Activated CD4-positive, alpha-beta T cell treated with anti-CD3 and anti-CD28 coated beads for 36 hours (primary cell): ENCODE data around the gene BORCS5. TPM values are rescaled to one million over a fixed set of nuclear protein-coding genes. Genes with fewer than 3 reads are reported as not detected.

Source experiments
- ATAC-seq: fragments of 200-7000 bp; cut with Tn5 transposase; one replicate; pipeline ENCODE4 v1.10.0; 2021; ENCODE audit warnings: mild to moderate bottlenecking, moderate library complexity
- CTCF ChIA-PET: fragments of 350-600 bp; sonication (Branson Sonifier 250); formaldehyde crosslinking; loops from one replicate; lab custom pipeline; 2021; ENCODE audit warnings: antibody characterized with exemption; lab: Charles Lee
- POLR2A ChIA-PET: fragments of 350-600 bp; sonication (Branson Sonifier 250); formaldehyde crosslinking; loops from one replicate; lab custom pipeline; 2021; ENCODE audit warnings: antibody characterized with exemption, inconsistent platforms; lab: Charles Lee
- DNase-seq: peaks from one replicate; pipeline ENCODE4 v3.0.0-alpha.2; 2020
- H3K27ac Mint-ChIP-seq: one replicate; pipeline ENCODE4 v1.8.0; 2021; ENCODE audit warnings: mixed read lengths
- H3K27me3 Mint-ChIP-seq: one replicate; pipeline ENCODE4 v1.8.0; 2021; ENCODE audit warnings: mixed read lengths
- H3K36me3 Mint-ChIP-seq: one replicate; pipeline ENCODE4 v1.8.0; 2021; ENCODE audit warnings: low read depth, mixed read lengths
- H3K4me1 Mint-ChIP-seq: one replicate; pipeline ENCODE4 v1.8.0; 2021; ENCODE audit warnings: mixed read lengths
- H3K4me3 Mint-ChIP-seq: one replicate; pipeline ENCODE4 v1.8.0; 2021; ENCODE audit warnings: mild to moderate bottlenecking, moderate library complexity, mixed read lengths
- H3K9me3 Mint-ChIP-seq: one replicate; pipeline ENCODE4 v1.8.0; 2021; ENCODE audit warnings: low read depth, mixed read lengths
- intact Hi-C, 2 experiments: fragments of 100-400 bp; cut with DNase I in 1 of 2; cut with micrococcal nuclease in 1 of 2; formaldehyde crosslinking; loops; one replicate each; pipeline versions ENCODE4 v1.14.2 to v1.15.1; 2022 to 2024; cut with DNase I, micrococcal nuclease
- total RNA-seq, 2 experiments: library from RNA; stranded (reverse); gene quantifications; one replicate each; pipeline ENCODE4 v1.2.3, GENCODE V29; 2021

Gene BORCS5
- total RNA-seq, 2 experiments from 2014 or later = 41.8 to 45.0 TPM

DNA sequence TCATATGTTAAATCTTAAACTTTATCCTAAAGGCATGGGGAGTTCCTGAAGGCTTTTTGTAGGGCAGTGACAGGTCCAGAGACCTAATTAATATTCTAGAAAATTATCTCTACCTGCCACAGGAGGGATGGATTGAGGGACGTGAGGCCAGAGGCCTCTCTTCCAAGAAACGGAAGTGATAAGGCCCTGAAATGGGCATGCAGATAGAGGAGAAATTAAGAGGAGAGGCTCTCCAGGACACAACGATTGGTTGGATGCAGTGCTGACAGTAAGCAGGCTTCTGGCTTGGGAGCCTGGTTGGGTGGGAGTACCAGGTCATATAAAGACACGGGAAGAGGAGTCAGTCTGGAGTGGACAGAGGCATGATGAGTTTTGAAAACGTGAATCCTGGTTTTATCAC, 3.1 kb upstream of the BORCS5 start:
- Mint-ChIP-seq H3K36me3 (no peaks in the 10 kb centered on the region), H3K27me3 (no peaks in the 10 kb centered on the region), H3K27ac (no peak overlapping the region), H3K4me1 (peaks cover 37% of the 10 kb centered on the region), H3K9me3 (no peaks in the 10 kb centered on the region), H3K4me3 (no peak overlapping the region)
- ATAC-seq (no peak), DNase-seq (no peak)
- intact Hi-C loops = loop anchor here in 1 of 2 experiments (10.0 kb wide), 1 partner anchor 841 kb away; the partner anchor contains the start of gene EMP1
- POLR2A ChIA-PET = no interaction called here
- CTCF ChIA-PET = interaction anchor here (0.5 to 0.9 kb wide), 4 partner anchors 15 to 808 kb away, joined by 3 read pairs; no protein-coding TSS in a partner anchor

GRCh38 chr12:12356467-12356895, 397 bp upstream of the BORCS5 start:
- H3K9me3 Mint-ChIP-seq = no peaks in the 10 kb centered on the region
- intact Hi-C loops = loop anchor here (1.0 to 10.0 kb wide), 9 partner anchors 206 to 838 kb away; partner anchors contain the start of genes CREBL2 (in 2 of the 2), CDKN1B (in 1 of the 2), DDX47 (in 1 of the 2) and DUSP16 (in 1 of the 2)
- ChIA-PET CTCF (interaction anchor here (0.7 to 4.0 kb wide), 13 partner anchors 18 to 481 kb away, joined by 3 to 39 read pairs (median 4); partner anchors contain the start of gene CDKN1B), POLR2A (interaction anchor here (0.6 to 2.6 kb wide), 11 partner anchors 10 to 707 kb away, joined by 3 to 19 read pairs (median 4); partner anchors contain the start of genes CDKN1B, CREBL2 and ETV6)
- peaks cover 33% of the 10 kb centered on the region for H3K4me1 Mint-ChIP-seq
- no peak for DNase-seq
- peak; percentile 9 for ATAC-seq
- peak overlapping the region; percentile 99 for H3K27ac Mint-ChIP-seq
- H3K36me3 Mint-ChIP-seq = peaks cover 3% of the 10 kb centered on the region
- H3K4me3 Mint-ChIP-seq = peak overlapping the region; percentile 98
- no peaks in the 10 kb centered on the region for H3K27me3 Mint-ChIP-seq

GRCh38 chr12:12357719-12358461, 1.0 kb downstream of the BORCS5 start:
- Mint-ChIP-seq H3K4me1 (peaks cover 39% of the 10 kb centered on the region), H3K4me3 (peak overlapping the region; percentile 98), H3K27me3 (no peaks in the 10 kb centered on the region), H3K27ac (peak overlapping the region; percentile 99), H3K36me3 (peaks cover 7% of the 10 kb centered on the region), H3K9me3 (no peaks in the 10 kb centered on the region)
- ChIA-PET POLR2A (interaction anchor here (0.6 to 2.6 kb wide), 18 partner anchors 9 to 709 kb away, joined by 3 to 19 read pairs (median 4); partner anchors contain the start of genes CDKN1B and ETV6), CTCF (interaction anchor here (0.6 to 4.0 kb wide), 21 partner anchors 8 to 429 kb away, joined by 3 to 39 read pairs (median 3); partner anchors contain the start of genes DUSP16 and MANSC1)
- intact Hi-C loops = loop anchor here (1.0 to 10.0 kb wide), 14 partner anchors 204 to 837 kb away; partner anchors contain the start of genes CDKN1B (in 2 of the 2), CREBL2 (in 2 of the 2), DUSP16 (in 2 of the 2) and GPR19 (in 2 of the 2)
- ATAC-seq (no peak), DNase-seq (no peak)

DNA sequence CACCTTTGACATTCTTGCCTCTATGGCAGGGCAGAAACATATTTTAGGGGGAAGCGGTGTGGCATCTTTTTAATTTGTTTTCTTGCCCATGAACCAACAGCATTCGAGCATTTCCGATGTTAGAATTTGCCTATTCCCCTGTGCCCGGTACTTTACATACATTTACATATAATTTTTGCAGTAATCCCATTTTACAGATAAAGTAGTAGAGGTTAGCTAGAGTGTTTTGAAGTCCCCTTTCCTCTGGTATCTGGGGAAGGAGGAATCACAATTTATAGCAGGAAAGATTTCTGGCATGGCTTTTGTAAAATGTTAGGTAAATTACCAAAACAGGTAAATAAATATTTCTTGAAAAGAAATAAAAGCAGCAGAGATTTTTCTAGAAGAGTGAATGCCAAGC, 1.6 kb downstream of the BORCS5 start:
- intact Hi-C loops = loop anchor here (5.0 to 10.0 kb wide), 5 partner anchors 254 to 836 kb away; partner anchors contain the start of genes CREBL2 (in 1 of the 2), DDX47 (in 1 of the 2), EMP1 (in 1 of the 2) and GPR19 (in 1 of the 2)
- Mint-ChIP-seq H3K27me3 (no peaks in the 10 kb centered on the region), H3K36me3 (peaks cover 9% of the 10 kb centered on the region), H3K27ac (peak overlapping the region; percentile 99), H3K4me1 (peaks cover 39% of the 10 kb centered on the region), H3K9me3 (no peaks in the 10 kb centered on the region), H3K4me3 (peak overlapping the region; percentile 98)
- ATAC-seq = no peak
- DNase-seq = no peak
- ChIA-PET CTCF (interaction anchor here (0.6 to 4.0 kb wide), 14 partner anchors 8 to 429 kb away, joined by 3 to 39 read pairs (median 3); partner anchors contain the start of genes DUSP16 and MANSC1), POLR2A (interaction anchor here (1.1 to 2.6 kb wide), 4 partner anchors 21 to 378 kb away, joined by 6 to 19 read pairs (median 8); partner anchors contain the start of gene CDKN1B)

DNA sequence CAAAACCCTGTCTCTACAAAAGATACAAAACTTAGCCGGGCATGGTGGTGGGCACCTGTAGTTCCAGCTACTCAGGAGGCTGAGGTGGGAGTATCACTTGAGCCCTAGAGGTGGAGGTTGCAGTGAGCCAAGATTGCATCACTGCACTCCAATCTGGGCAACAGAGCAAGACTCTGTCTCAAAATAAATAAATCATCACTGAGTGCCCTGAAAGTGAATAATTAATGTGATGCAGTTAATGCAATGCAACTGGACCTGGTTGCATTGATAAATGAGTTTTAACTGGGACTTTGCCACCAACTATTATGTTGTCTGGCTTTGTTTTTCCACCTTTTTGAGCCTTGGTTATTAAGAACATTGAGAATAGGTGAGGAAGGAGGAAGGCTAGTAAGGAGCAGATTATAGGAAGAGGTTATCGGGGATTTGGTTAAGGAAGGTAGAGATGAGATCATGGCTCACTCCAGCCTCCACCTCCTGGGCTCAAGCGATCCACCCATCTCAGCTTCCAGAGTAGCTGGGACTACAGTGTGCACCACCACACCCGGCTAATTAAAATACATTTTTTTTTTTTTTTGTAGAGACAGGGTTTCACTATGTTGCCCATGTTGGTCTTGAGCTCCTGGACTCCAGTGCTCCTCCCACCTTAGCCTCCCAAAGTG, 8.0 kb downstream of the BORCS5 start:
- ATAC-seq (no peak), DNase-seq (no peak)
- CTCF ChIA-PET = no interaction called here
- POLR2A ChIA-PET = interaction anchor here (1.4 kb wide), 1 partner anchor 110 kb away, joined by 4 read pairs; no protein-coding TSS in a partner anchor
- Mint-ChIP-seq H3K36me3 (peaks cover 32% of the 10 kb centered on the region), H3K27me3 (no peaks in the 10 kb centered on the region), H3K4me3 (no peak overlapping the region), H3K9me3 (no peaks in the 10 kb centered on the region), H3K4me1 (peaks cover 45% of the 10 kb centered on the region), H3K27ac (no peak overlapping the region)
- intact Hi-C loops = no loop called here

- H3K27ac Mint-ChIP-seq = peak overlapping the region; percentile 42
- no peak for ATAC-seq
- no peak overlapping the region for H3K4me3 Mint-ChIP-seq
These were observed 8.5 kb downstream of the BORCS5 start for GRCh38 chr12:12365446-12365802.

GRCh38 chr12:12365931-12366431, 9.1 kb downstream of the BORCS5 start:
- no peaks in the 10 kb centered on the region for H3K9me3 Mint-ChIP-seq
- ATAC-seq (no peak), DNase-seq (no peak)
- POLR2A ChIA-PET = no interaction called here
- H3K36me3 Mint-ChIP-seq = peaks cover 35% of the 10 kb centered on the region
- peak overlapping the region; percentile 42 for H3K27ac Mint-ChIP-seq
- H3K4me3 Mint-ChIP-seq = no peak overlapping the region
- H3K27me3 Mint-ChIP-seq = no peaks in the 10 kb centered on the region
- intact Hi-C loops = no loop called here
- peaks cover 44% of the 10 kb centered on the region for H3K4me1 Mint-ChIP-seq
- CTCF ChIA-PET = interaction anchor here (0.7 to 2.3 kb wide), 2 partner anchors 8 to 337 kb away, joined by 3 to 16 read pairs; partner anchors contain the start of gene BORCS5

More at GRCh38 chr12:12365446-12365802, 8.5 kb downstream of the BORCS5 start:
- ChIA-PET POLR2A (no interaction called here), CTCF (interaction anchor here (2.3 kb wide), 1 partner anchor 8 kb away, joined by 16 read pairs; the partner anchor contains the start of gene BORCS5)
- no peaks in the 10 kb centered on the region for H3K27me3 Mint-ChIP-seq
- intact Hi-C loops = no loop called here
- no peaks in the 10 kb centered on the region for H3K9me3 Mint-ChIP-seq
- H3K36me3 Mint-ChIP-seq = peaks cover 35% of the 10 kb centered on the region
- H3K4me1 Mint-ChIP-seq = peaks cover 44% of the 10 kb centered on the region
- DNase-seq = no peak

- no peak for ATAC-seq
- no peak overlapping the region for H3K4me3 Mint-ChIP-seq
- peaks cover 29% of the 10 kb centered on the region for H3K36me3 Mint-ChIP-seq
- intact Hi-C loops = no loop called here
- POLR2A ChIA-PET = interaction anchor here (0.6 to 0.9 kb wide), 3 partner anchors 10 to 304 kb away, joined by 3 to 6 read pairs (median 5); partner anchors contain the start of gene BORCS5
- no peaks in the 10 kb centered on the region for H3K9me3 Mint-ChIP-seq
- H3K27ac Mint-ChIP-seq = peak overlapping the region; percentile 13
- peaks cover 41% of the 10 kb centered on the region for H3K4me1 Mint-ChIP-seq
- DNase-seq = no peak
- CTCF ChIA-PET = interaction anchor here (0.7 to 2.3 kb wide), 7 partner anchors 9 to 1643 kb away, joined by 3 to 16 read pairs (median 3); partner anchors contain the start of gene BORCS5
- H3K27me3 Mint-ChIP-seq = no peaks in the 10 kb centered on the region
These were observed 10.0 kb downstream of the BORCS5 start for GRCh38 chr12:12366701-12367481.

DNA sequence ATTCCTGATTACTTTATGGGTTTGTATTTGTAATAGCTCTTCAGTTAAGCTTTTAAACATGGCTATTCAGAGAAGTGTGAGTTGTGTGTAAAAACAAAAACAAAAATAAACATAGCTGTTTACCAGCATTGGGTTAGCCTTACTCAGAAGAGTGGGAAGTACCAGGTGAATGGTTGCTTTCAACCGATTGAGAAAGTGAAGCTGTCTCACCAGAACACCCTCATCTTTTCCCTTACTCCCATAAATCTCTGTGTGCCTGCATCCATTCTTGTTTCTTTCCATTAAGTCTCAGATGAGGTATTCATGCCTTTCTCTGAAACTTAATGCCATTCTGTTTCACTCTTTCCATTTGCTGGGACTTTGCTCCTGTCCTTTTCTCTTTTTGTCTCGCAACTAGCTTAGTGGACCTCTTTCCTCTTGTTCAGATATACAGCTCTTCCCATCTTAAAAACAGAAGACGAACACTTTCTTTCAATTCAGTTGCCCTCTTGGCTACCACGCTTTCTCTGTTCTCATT, 10.7 kb downstream of the BORCS5 start:
- no peaks in the 10 kb centered on the region for H3K9me3 Mint-ChIP-seq
- CTCF ChIA-PET = interaction anchor here (0.6 to 2.3 kb wide), 9 partner anchors 9 to 1644 kb away, joined by 3 to 16 read pairs (median 3); partner anchors contain the start of gene BORCS5
- DNase-seq (no peak), ATAC-seq (no peak)
- H3K4me1 Mint-ChIP-seq = peaks cover 38% of the 10 kb centered on the region
- peaks cover 31% of the 10 kb centered on the region for H3K36me3 Mint-ChIP-seq
- no peak overlapping the region for H3K4me3 Mint-ChIP-seq
- H3K27me3 Mint-ChIP-seq = no peaks in the 10 kb centered on the region
- intact Hi-C loops = no loop called here
- POLR2A ChIA-PET = interaction anchor here (0.6 kb wide), 1 partner anchor 23 kb away, joined by 6 read pairs; no protein-coding TSS in a partner anchor
- H3K27ac Mint-ChIP-seq = peak overlapping the region; percentile 7
